NCI-H1436 treated with DMSO at 0.1 percent for 48 hours (cell line): Measurements from ENCODE around the gene LRRC8B.
"Not testable (repeated sequence)": the region's sequence is repeated elsewhere in the genome, so short reads cannot be mapped to it uniquely, and the experiment has no call there.

Experiments used
- DNase-seq: peaks from one replicate; lab custom pipeline; 2025; lab: John Stamatoyannopoulos, UW

Gene LRRC8B

GRCh38 chr1:89608319-89608983, 83.8 kb downstream of the LRRC8B start:
- DNase-seq = no peak

- DNase-seq = no peak
Measured at GRCh38 chr1:89608984-89609725, 84.5 kb downstream of the LRRC8B start.

DNA sequence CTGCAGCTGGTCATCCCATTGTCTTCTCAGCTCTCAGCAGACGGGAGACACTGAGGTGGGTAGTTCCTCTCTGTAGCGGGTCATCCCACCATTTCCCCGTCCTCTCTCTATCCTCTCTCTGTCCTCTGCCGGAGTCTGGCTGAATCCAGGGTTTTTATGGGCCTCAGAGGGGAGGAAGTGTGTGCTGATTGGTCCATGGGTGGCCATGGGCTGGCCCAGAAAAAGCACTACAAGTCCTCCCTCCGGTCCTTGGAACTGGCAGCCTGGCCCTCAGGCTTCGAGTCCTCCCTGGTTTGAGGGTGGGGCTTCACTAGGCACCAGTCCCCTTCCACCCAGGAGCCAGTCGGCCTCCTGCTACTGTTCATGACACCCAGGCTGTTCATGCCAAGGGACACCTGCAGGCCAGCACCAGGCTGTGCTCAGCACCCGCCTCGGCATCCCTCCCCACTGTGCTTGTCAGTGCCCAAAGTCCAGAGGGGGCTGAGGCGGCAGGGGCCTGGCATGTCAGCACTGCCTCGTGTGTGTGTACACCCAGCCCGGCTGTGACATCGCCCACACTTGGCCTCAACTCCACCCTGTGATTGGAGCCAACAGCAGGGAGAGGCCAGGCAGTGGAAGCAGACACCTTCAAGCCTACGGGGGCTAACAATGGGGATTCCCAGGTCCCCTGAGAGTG, 85.3 kb downstream of the LRRC8B start:
- no peak for DNase-seq

DNA sequence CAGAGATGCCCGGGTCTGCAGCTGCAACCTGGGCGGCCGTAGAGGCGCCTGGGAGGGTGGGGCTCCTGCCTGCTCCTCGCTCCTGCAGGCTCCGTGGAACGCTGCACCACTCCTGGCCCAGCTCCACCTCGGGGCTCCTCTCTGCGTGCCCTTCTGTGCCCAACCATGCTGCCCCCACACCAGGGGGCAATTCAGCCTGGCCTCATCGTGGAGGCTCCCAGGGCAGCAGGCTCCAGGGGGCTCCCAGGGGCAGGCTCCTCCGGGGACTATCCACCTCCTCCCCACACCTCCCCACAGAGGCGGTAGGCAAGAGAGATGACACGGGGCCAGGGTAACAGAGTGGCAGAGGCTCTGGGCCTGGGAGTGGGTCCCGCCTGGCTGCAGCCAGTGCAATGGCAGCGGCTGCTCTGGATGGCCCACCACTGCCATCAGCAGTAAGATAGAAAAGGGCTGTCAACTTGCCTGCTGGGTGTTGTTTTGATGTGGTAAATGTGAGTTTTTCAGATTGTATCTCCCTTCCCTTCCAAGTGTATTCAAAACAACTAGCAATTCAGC, 85.9 kb downstream of the LRRC8B start:
- no peak for DNase-seq

DNA sequence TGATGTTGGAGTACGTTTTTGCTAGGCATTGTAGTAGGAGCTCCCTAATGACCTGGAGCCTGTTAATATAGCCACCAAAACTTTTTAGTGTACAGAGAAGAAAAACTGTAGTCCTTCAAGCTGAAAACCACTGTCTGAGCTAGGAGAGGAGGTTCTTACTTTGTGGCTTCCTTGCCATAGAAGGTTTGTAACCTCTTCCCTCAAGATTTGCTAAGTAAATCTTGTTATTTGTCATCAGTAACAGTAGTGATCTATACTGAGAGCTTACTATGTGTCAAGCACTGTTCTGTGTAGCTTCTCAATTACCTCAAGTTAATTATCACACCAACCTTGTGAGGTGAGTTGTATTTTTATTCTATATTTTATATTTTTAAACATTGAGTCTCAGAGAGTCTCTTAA, 87.1 kb downstream of the LRRC8B start:
- no peak for DNase-seq

DNA sequence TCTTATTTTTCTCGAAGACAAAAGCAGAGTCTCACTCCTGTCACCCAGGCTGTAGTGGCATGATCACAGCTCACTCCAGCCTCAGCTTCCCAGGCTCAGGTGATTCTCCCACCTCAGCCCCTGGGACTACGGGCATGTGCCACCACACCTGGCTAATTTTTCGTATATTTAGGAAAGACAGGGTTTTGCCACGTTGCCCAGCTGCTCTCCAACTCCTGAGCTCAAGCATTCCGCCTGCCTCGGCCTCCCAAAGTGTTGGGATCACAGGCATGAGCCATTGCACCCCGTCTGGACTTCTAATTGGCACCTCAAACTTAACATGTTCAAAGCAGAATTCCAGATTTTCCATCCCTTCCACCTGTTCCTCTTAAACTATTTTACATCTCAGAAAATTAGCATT, 89.3 kb downstream of the LRRC8B start:
- DNase-seq = no peak

GRCh38 chr1:89615676-89616598, 91.3 kb downstream of the LRRC8B start:
- no peak for DNase-seq

DNA sequence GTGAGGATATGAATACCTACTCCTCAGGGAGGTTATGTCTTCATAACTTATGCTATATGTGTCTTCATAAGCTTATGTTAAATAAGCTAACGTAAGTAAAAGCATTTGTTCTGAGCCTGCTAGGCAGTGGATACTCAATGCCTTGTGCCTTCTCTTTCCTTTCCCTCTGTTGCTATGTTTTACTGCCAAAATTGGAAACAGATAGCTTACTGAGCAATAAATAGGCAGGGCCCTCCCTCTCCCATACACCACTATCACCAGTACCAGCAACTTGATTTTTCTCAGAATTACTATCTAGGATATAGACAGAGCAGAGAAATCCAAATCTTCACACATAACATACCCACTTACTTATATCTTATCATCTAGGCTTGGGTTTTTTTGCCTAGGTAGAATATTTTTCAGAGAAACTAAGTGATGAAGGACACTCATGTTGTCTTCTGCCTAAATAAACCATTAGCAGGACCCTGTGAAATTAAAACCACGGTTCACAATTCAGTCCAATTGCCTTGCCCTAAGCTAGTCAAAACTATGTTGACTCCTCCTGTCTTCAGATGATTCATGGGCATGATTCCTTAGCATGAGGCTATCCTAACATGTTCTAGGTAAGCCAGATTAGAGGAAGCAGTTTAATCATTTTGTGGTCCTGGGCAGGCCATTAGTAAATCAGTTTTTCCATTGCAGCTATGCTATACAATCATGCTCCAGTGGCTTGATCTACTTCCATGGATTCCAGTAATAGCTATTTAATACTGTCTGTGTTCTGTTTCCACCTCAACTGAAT, 92.4 kb downstream of the LRRC8B start:
- DNase-seq = no peak

DNA sequence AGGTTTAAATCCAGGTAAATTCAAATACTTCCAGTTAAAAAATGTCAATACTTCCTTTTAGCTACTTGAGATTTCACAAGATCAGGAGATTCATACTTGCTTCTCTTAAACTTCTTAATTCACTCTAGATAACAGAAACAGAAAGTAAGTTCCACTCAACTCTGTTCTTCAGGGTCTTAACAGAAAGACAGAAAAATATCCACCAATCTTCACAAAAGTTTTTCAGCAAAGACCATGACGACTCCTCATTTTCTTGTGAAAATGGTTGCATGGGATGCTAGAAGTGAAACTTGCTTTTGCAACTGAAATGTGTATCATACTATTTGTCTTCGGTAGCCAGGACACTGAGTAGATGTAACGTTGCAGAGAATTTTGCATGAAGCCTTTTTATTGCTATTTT, 96.0 kb downstream of the LRRC8B start:
- DNase-seq = no peak

DNA sequence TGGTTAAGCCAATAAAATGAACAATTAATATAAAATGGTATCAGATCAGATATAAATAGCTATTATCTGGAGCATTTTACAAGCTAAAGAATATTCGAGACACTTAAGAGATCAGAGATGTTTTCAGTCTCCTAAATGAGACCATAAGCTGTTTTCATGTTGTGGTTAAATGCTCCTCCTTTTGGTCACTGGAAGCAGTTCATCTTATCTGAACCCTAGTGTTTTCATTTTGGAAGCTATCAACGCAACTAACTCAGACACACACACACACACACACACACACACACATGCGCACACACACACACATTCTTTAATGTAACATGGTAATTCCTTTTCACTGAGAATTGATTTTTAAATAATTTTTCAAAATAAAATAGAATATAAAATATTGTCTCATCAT, 98.3 kb downstream of the LRRC8B start:
- DNase-seq = no peak

DNA sequence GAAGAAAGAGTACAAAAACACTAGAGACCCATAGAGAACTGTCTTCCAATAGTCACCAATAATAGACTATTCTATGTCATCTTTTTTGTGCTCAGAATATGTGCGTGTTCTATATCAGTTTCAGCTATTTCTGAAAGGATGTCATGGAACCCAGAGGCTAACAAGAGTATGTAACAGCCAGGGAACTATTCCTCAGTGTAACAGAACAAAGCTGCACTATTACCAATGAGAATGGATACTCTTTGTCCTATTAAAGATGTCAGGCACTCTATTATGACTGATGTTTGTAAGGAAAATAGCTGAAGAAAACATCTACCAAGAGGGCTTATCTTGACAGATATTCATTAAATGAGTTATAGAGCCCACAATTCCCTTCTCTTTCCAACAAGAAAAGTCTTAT, 99.7 kb downstream of the LRRC8B start:
- DNase-seq = no peak

DNA sequence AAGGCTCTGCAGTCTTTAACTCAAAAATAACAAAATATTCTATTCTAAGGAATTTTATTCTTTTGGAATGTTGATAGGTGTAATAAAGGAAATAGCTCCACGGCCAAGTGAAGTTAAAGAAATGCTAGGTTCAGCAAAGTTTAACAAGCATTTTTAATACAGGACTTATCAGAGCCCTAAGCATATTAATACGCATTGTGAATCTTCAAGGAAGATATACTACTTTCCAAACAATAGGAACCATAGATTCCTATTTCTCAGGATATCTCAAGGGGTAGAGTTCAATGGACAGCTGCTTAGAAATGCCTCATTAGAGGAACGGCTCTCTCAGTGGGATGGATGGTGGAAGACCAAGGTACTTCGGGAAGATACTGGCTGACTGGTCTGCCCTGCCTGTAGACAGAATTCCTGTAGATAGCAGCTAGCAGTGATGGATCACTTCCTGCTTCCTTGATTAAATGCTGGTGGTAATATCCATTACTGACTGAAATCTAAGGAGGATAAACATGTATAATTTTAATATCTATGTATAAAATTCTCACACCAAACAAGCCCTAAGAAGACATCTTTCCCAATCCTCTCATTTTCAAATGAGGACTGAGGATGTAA, 100.2 kb downstream of the LRRC8B start:
- no peak for DNase-seq

DNA sequence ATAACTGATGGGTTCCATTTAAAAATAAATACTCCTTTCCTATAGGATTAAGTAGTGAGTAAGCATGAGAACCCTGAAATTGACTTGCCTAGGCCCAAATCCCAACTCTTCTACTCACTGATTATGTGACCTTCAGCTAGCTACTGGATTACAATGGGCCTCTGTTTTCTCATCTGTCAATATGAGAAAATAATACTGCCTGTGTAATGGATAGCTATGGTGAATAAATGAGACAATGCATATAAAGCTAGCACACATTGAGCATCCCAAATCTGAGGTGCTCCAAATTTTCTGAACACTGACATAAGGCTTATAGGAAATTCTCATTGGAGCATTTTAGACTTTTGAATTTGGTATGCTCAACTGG, 103.0 kb downstream of the LRRC8B start:
- DNase-seq = no peak

GRCh38 chr1:89629146-89629545, 104.5 kb downstream of the LRRC8B start:
- DNase-seq = no peak

GRCh38 chr1:89629600-89629999, 105.0 kb downstream of the LRRC8B start:
- DNase-seq = not testable (repeated sequence)

- no peak for DNase-seq
Measured at GRCh38 chr1:89630048-89630447, 105.4 kb downstream of the LRRC8B start.

DNA sequence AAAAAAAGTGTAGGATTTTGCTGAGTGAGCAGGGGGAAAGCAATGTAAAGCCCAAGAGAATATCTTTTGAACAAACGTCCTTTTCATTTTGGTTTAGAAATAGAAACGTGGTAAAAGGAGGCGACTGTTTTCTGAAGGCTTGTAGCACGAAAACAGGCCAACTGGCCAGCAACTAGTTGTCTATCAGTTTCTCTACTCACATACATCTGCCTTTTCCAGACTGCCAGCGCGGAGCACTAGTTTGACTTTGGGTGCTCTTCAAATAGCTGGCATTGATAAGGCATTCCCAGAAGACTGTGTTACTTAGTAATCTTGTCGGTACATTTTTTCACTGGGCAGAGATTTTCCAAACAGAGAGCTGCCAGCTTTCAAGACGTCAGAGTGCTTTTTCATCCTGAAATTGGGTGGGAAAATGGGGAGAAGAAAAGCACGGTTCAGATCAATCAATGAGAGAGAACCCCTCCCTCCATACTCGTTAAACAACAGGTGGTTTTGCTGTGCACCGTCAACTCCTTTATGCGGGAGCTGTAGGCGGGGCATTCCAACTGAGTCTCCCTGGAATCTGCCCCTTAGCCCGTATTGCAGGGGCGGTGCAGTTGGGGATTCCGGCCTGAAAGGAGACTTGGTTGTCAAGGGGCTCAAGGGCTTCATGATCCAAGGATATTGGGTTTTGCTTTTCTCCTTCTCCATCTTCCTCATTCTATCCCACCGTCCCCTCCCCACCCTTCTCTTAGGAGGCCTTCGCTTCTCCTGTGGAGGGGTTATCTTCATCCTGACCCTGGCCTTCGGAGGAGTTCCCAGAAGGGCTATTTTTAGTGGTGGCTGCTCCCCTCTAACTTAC, 107.4 kb downstream of the LRRC8B start:
- DNase-seq = no peak

DNA sequence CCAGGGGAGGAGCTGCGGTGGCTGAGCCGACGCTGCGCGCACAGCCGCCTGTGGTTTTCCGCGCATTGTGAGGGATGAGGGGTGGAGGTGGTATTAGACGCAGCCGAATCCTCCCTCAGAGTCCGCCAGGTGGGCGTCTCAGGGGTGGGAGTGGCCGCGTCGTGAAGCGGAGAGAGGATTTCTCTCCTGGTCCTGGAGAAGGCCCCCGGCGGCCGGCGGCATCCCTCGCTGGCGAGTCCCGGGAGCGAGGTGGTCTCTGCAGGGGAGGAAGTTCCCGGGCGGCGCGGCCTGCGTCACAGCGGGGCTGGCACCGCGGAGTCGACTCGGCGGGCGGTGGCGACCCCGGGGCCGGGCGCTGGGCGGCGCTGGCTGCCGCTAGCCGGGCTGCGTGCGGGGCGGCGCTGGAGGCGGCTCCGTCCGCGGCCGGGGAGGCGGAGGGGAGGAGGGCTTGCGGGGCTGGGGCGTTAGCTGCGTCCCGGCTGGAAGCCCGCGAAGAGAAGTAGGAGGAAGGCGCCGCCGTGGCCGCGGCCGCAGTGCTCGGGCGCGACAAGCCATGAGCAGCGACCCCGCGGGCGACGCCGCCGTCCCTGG, 108.1 kb downstream of the LRRC8B start, which contains the start of gene LRRC8C:
Gene LRRC8C (plus strand): TSS at position 464 of the 591 bp plus-strand sequence. CDS start 53,354 bp downstream, outside the sequence.
- no peak for DNase-seq

GRCh38 chr1:89633248-89633799, 108.7 kb downstream of the LRRC8B start:
- DNase-seq = no peak
